PC-9 (cell line): ENCODE results near the gene TAF1A. TPM values are rescaled to one million over a fixed set of nuclear protein-coding genes. Genes with fewer than 3 reads are reported as not detected.

ENCODE experiments used
- BruUV-seq: library from RNA; stranded (reverse); fragments of 400-500 nt; replicated peaks from 2 replicates; lab custom pipeline; 2021; lab: Mats Ljungman, UMichigan
- CTCF ChIA-PET: fragments of 300-600 bp; sonication (Branson Sonifier 250); formaldehyde crosslinking; loops from one replicate; lab custom pipeline; 2022; ENCODE audit warnings: antibody characterized with exemption; lab: Charles Lee
- POLR2A ChIA-PET: fragments of 300-600 bp; sonication (Branson Sonifier 250); formaldehyde crosslinking; loops from one replicate; lab custom pipeline; 2022; ENCODE audit warnings: antibody characterized with exemption; ENCODE audit not compliant: unreplicated experiment; lab: Charles Lee
- DNase-seq, 2 experiments: peaks; one replicate each; pipeline versions ENCODE4 v3.0.0 to v3.0.0-alpha.2; 2015 to 2022; ENCODE audit warnings: mixed read lengths in 1 of 2
- H2AFZ ChIP-seq: fragments of 200-600 bp; sonication (generic); 2 replicates; pipeline ENCODE4 v1.8.1; 2017; ENCODE audit warnings: antibody characterized with exemption
- H3F3A ChIP-seq: fragments of 200-600 bp; sonication (generic); 2 replicates; pipeline ENCODE4 v1.8.1; 2017; ENCODE audit warnings: antibody characterized with exemption, mild to moderate bottlenecking, low read depth; ENCODE audit not compliant: insufficient read depth
- H3K27ac ChIP-seq: fragments of 200-600 bp; sonication (generic); 2 replicates; pipeline ENCODE4 v1.6.1; 2016; ENCODE audit warnings: mixed run types
- H3K27me3 ChIP-seq: fragments of 200-600 bp; sonication (generic); 2 replicates; pipeline ENCODE4 v1.6.1; 2016; ENCODE audit warnings: low read depth, mixed run types; ENCODE audit not compliant: insufficient read depth
- H3K36me3 ChIP-seq: fragments of 200-600 bp; sonication (generic); 2 replicates; pipeline ENCODE4 v1.6.1; 2016; ENCODE audit warnings: low read depth, mixed run types
- H3K4me1 ChIP-seq: fragments of 200-600 bp; sonication (generic); replicated peaks from 2 replicates; pipeline ENCODE4 v1.6.1; 2016; ENCODE audit warnings: mixed run types; ENCODE audit not compliant: insufficient read depth
- H3K4me2 ChIP-seq: fragments of 200-600 bp; sonication (generic); 2 replicates; pipeline ENCODE4 v1.6.1; 2017; ENCODE audit warnings: mixed run types
- H3K4me3 ChIP-seq: fragments of 200-600 bp; sonication (generic); 2 replicates; pipeline ENCODE4 v1.6.1; 2016; ENCODE audit warnings: mixed run types
- H3K79me2 ChIP-seq: fragments of 200-600 bp; sonication (generic); 2 replicates; pipeline ENCODE4 v1.6.1; 2017; ENCODE audit warnings: low read depth, mixed run types
- H3K9me2 ChIP-seq: fragments of 200-600 bp; sonication (generic); 2 replicates; pipeline ENCODE4 v1.8.1; 2017; ENCODE audit warnings: mild to moderate bottlenecking; ENCODE audit not compliant: insufficient read depth
- H3K9me3 ChIP-seq: fragments of 200-600 bp; sonication (generic); 2 replicates; pipeline ENCODE4 v1.8.1; 2016; ENCODE audit warnings: low read depth; ENCODE audit not compliant: insufficient read depth
- H4K20me1 ChIP-seq: fragments of 200-600 bp; sonication (generic); 2 replicates; pipeline ENCODE4 v1.8.1; 2017; ENCODE audit not compliant: insufficient read depth
- CTCF ChIP-seq: fragments of 200-600 bp; sonication (generic); conservative IDR thresholded peaks from 2 replicates; pipeline ENCODE4 v1.6.1; 2017; ENCODE audit warnings: mixed run types, antibody characterized with exemption, mild to moderate bottlenecking, moderate library complexity
- EZH2 ChIP-seq: fragments of 200-600 bp; sonication (generic); IDR thresholded peaks from 2 replicates; pipeline ENCODE4 v1.8.0; 2017; ENCODE audit warnings: antibody characterized with exemption, low read depth
- intact Hi-C: fragments of 100-400 bp; cut with micrococcal nuclease; formaldehyde crosslinking; loops from one replicate; pipeline ENCODE4 v1.10.0; 2022; ENCODE audit not compliant: unreplicated experiment
- total RNA-seq: library from RNA; stranded (reverse); gene quantifications from 2 replicates; pipeline ENCODE4 v1.2.3, GENCODE V29; 2021

Gene TAF1A
- total RNA-seq, 1 experiment from 2014 or later = 18.4 TPM

DNA sequence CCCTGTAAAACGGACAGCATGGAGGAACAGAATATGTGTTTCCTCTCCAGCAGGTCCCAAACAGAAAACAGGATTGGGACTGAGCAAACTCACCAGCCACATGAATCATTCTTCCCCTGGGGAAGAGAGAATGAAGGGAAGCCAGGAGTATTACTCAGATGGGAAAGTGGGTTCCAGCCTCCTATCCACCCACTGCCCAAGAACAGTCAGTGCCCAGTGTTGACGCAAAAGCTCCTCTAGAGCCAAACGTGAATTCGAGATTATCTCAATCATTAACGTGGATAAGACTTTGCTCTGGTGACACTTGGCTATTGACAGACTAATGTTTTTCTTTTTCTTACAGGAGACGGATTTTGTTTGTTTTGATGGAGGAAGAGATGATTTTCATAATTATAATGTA lies 37.5 kb upstream of the TAF1A start:
- Histone ChIP-seq H3K4me2 (no peak overlapping the region), H3K27ac (no peak overlapping the region), H2AFZ (no peak overlapping the region), H3K36me3 (peaks cover 18% of the 10 kb centered on the region), H4K20me1 (no peaks in the 10 kb centered on the region; the same call in 1 of the 2 replicates), H3K79me2 (no peaks in the 10 kb centered on the region), H3K4me1 (no peaks in the 10 kb centered on the region), H3K27me3 (no peaks in the 10 kb centered on the region), H3K9me3 (no peaks in the 10 kb centered on the region), H3K9me2 (no peaks in the 10 kb centered on the region), H3F3A (no peaks in the 10 kb centered on the region), H3K4me3 (no peak overlapping the region)
- ChIA-PET CTCF (interaction anchor here (0.6 kb wide), 1 partner anchor 9 kb away, joined by 4 read pairs; no protein-coding TSS in a partner anchor), POLR2A (no interaction called here)
- intact Hi-C loops = no loop called here
- no TSS peak for BruUV-seq
- no peak for TF ChIP-seq CTCF
- TF ChIP-seq EZH2 = no peak
- no peak for DNase-seq

GRCh38 chr1:222624214-222624613 lies 34.5 kb upstream of the TAF1A start:
- ChIA-PET CTCF (interaction anchor here (1.3 kb wide), 1 partner anchor 10 kb away, joined by 9 read pairs; no protein-coding TSS in a partner anchor), POLR2A (no interaction called here)
- H3K9me3 ChIP-seq = no peaks in the 10 kb centered on the region
- TF ChIP-seq EZH2 = no peak
- TF ChIP-seq CTCF = no peak
- DNase-seq = no peak
- H3K4me1 ChIP-seq = peaks cover 2% of the 10 kb centered on the region
- no peak overlapping the region for H3K4me2 ChIP-seq
- no peak overlapping the region for H3K27ac ChIP-seq
- H3K27me3 ChIP-seq = no peaks in the 10 kb centered on the region
- no peaks in the 10 kb centered on the region for H3K9me2 ChIP-seq
- no TSS peak for BruUV-seq
- no peaks in the 10 kb centered on the region; the same call in 1 of the 2 replicates for H4K20me1 ChIP-seq
- no peaks in the 10 kb centered on the region for H3F3A ChIP-seq
- intact Hi-C loops = no loop called here
- H3K79me2 ChIP-seq = peaks cover 18% of the 10 kb centered on the region
- no peak overlapping the region for H3K4me3 ChIP-seq
- peaks cover 21% of the 10 kb centered on the region for H3K36me3 ChIP-seq
- no peak overlapping the region for H2AFZ ChIP-seq

DNA sequence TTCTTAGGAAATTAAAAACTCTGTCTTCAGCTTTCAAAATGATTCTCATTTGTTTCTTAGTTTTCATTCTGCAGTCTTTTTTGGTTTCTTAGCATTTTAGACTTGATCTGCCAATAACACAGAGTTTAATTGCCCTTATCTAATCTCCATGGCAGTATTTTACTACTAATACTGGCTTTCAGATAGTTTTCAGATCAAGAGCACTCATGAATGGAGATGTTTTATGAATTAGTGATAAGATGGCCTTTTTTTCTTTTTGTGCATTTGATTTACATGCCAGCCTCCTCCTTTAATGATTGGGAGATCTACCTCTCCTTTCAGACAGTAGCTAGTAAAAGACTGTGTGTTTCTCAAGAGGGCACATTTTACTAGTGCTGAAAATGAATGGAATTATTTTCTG lies 33.7 kb upstream of the TAF1A start:
- CTCF ChIA-PET = no interaction called here
- no peak overlapping the region for H2AFZ ChIP-seq
- H3K4me2 ChIP-seq = no peak overlapping the region
- H3K79me2 ChIP-seq = peaks cover 25% of the 10 kb centered on the region
- POLR2A ChIA-PET = no interaction called here
- no peaks in the 10 kb centered on the region for H3K9me3 ChIP-seq
- H3K27me3 ChIP-seq = no peaks in the 10 kb centered on the region
- H3K4me1 ChIP-seq = peaks cover 6% of the 10 kb centered on the region
- intact Hi-C loops = no loop called here
- no peak overlapping the region for H3K4me3 ChIP-seq
- no peaks in the 10 kb centered on the region; the same call in 1 of the 2 replicates for H4K20me1 ChIP-seq
- no peak overlapping the region for H3K27ac ChIP-seq
- no TSS peak for BruUV-seq
- no peaks in the 10 kb centered on the region for H3K9me2 ChIP-seq
- peaks cover 21% of the 10 kb centered on the region for H3K36me3 ChIP-seq
- no peaks in the 10 kb centered on the region for H3F3A ChIP-seq
- DNase-seq = no peak
- TF ChIP-seq CTCF = no peak
- TF ChIP-seq EZH2 = no peak
